ENCODE data around the gene ATE1.

- TF ChIP-seq, protein P1, sequence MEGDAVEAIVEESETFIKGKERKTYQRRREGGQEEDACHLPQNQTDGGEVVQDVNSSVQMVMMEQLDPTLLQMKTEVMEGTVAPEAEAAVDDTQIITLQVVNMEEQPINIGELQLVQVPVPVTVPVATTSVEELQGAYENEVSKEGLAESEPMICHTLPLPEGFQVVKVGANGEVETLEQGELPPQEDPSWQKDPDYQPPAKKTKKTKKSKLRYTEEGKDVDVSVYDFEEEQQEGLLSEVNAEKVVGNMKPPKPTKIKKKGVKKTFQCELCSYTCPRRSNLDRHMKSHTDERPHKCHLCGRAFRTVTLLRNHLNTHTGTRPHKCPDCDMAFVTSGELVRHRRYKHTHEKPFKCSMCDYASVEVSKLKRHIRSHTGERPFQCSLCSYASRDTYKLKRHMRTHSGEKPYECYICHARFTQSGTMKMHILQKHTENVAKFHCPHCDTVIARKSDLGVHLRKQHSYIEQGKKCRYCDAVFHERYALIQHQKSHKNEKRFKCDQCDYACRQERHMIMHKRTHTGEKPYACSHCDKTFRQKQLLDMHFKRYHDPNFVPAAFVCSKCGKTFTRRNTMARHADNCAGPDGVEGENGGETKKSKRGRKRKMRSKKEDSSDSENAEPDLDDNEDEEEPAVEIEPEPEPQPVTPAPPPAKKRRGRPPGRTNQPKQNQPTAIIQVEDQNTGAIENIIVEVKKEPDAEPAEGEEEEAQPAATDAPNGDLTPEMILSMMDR (IDR thresholded peaks at IDR 0.05), result no peak
- TF ChIP-seq POLR2AphosphoS5 (IDR thresholded peaks at IDR 0.05) (no peak), POLR2A (IDR thresholded peaks at IDR 0.05) (no peak)
Observed at GRCh38 chr10:121710207-121710606, 217.6 kb downstream of the ATE1 start.

Data from breast epithelium (tissue), 3 donors.